ENCODE data around the gene GDF9.
"Not testable (repeated sequence)": the region's sequence is repeated elsewhere in the genome, so short reads cannot be mapped to it uniquely, and the experiment has no call there.

The GDF9 gene

DNA sequence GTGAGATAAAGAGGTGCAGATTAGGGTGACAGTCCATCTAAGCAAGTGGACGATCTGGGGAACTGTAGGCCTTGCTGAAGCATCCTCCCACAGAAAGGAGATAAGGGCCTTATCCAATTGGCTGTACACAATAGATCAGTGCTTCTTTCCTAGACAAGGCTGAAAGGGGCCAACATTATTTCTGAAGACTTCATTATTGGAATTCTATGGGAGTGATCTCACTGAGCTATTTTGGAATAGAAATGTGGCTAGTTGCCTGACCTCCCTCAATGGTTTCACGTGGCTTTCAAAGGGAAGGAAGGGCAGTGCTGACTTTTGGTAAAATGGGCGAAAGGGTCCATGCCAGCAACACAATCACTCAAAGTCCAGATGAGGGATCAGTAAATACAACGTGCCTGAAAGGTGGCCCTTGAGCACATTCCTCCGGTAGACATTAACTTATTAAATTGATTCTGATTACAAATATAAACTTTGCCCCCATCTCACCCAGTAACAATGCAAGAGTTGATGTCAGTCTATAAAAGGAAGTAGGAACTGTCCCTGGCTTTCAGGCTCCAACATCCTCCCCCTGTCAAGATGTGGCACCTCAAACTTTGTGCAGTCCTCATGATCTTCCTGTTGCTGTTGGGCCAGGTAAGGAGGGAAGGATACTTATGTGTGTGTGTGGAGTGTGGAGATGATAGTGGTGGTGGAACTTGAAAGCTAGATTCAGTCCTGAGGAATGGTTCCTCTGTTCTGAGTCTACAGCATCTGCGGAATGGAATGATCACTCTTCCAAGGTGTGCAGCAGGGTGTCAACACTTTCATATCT is 7.1 kb upstream of the GDF9 start, which contains the start of gene LEAP2:
Gene LEAP2, plus strand, starts transcription at position 550 of the 811 bp plus-strand sequence. Its CDS starts 27 bp downstream, at position 577.
- no peak for DNase-seq (ENCODE audit: low read depth)

DNA sequence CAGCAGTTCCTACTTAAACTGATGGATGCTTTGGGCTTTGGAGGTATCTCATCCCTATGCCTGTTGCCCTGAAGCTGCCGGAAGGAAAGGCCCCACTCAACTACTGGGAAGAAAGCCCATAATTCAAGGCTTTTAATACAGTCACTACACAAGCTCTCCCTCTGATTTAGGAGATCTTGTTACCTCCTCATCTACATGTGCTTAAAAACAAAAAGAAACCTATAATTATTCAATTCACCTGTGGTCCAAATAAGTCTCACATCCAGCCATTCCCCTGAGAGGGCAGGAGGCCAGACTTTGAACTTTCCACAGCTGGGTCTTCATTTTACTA is 6.5 kb upstream of the GDF9 start:
- DNase-seq (ENCODE audit: low read depth), result no peak

DNA sequence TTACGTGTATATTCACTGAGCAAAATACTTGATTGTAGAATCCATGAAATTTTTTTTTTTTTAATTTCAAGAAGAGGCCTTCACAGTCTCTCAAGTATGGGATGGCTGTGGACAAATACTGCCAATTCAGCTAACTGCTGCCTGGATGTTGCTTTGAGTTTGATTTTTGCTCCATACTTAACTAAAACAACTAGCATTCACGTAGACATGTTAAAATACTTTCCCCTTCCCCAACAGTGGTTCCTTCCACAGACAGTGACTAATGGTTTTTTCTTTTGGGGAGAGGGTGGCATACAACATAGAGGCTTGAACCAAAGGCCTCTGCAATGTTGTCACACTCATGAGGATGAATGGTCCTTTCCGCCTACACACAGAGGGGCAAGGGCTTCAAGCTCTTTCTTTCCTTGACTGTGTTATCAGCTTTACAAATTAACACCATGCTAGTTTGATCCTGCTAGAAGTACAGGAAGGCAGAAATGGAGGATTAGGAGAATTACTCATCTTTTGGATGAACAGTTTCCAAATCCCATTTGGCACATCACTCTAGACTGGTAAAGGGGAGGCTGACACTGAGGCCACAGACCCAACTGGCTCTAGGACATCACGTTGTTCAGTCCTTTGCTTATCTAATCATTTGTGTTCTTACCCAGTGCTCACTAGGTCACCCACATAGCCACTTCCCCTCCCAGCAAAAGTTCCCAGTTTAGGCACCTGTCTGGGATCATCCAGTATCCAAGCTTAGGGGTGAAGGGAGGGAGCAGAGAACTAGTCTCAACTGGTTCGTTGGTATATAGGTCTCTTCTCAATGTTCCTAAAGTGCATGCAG is 5.4 kb upstream of the GDF9 start:
- DNase-seq (ENCODE audit: low read depth), result no peak

DNA sequence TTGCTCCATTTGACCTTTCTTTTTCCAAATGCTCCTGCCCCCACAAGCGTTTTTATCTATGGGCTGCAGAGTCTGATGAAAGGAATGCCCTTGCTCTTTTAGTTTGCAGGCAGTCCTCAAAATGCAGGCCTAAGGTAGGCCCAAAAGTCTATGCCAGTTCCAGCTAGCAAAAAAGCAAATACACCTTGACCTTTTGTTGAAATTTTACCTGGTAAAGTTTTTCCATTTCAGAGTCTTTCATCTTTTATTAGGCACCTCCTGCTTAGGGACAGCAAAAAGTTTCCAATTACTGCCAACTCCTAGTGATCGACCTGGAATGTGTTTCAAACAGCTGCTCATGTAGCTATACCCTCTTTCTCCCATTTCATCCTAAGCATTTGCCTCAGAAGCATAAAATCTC is 4.5 kb upstream of the GDF9 start:
- DNase-seq (ENCODE audit: low read depth), result no peak

DNA sequence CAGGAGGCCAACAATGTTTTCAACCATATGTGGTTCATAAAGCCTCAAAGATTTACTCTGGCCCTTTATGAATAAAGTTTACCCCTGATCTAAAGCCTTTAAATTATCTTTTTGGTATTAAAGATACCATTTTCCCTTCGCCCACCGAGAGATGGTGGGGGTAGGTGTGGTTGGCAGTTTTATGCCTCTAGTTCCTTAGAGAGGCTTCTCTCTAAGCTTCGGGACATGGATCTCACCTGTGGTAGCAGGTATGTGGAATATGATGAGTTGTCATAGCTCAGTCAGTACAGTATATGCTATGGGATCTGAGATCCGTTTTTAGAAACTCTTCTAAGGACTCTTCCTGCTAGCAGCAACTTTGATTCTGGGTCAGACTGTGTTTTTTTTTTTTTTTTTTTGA is 2.5 kb upstream of the GDF9 start:
- no peak for DNase-seq (ENCODE audit: low read depth)

DNA sequence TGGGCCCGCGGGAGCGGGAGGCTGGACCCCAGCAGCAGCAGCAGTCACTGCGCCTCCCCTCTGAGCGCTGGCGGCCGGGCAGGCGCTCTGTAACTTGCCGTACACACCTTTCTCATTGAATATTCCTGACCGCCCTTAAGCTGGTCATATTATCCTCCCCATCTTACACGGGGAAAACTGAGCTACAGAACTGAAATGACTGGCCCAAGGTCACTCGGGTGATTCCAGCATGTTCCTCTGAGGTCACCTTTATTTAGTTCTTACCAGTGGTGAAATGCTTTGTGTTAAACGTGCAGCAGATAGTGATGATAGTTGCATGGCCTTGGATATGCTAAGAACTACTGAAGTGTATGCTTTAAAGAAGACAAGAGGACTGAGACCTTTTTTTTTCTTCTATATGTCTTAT is 780 bp upstream of the GDF9 start:
- no peak for DNase-seq (ENCODE audit: low read depth)

DNA sequence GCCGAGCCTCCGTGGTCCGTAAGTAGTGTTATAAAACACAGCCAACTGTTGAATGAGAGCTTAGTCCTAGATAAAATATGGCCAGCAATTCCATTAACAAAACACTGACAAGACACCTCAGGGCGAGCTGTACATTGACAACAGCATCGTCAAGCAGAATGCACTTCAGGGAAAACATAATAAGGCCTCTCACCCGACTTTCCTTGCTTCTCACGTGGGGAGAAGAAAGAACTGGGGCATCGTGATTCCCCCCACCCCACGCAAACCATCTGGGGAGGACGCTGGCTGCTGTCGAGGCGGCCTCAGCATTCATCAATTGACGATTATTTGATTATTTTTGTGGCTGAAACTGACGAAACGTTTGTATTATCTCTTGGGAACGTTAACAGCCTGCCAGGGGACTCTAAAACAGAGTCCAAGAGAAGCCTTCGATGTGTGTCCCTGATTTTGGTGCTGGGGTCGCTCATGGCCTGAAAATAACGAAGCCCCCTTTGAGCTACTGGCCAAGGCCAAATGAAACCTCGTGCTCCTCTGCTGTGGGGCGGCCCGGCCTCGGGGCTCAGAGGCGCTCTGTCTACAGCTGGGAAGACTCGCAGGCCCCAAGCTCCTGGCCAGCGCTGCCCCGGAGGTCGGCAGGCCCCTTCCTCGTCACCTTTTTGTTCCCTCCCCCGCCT is 464 bp downstream of the GDF9 start:
- DNase-seq (ENCODE audit: low read depth), result no peak

DNA sequence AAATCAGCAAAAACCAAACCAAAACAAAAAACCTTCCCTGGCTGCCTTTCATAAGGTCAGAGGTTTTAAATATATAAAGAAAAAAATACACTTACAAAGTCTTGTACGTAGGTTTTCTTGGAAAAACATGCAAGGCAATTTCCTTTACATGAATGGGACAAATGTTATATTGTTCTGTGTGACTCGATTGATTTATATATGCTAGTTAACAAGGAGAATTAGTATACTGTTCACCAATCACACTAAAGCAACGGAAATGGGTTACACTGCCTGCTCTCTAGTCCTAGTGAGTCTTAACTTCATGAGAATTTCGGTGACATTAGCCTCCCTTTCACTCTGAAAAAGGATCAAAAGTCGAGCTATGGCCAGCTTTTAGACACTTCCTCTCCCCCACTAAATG is 5.5 kb downstream of the GDF9 start:
- DNase-seq (ENCODE audit: low read depth), result no peak

DNA sequence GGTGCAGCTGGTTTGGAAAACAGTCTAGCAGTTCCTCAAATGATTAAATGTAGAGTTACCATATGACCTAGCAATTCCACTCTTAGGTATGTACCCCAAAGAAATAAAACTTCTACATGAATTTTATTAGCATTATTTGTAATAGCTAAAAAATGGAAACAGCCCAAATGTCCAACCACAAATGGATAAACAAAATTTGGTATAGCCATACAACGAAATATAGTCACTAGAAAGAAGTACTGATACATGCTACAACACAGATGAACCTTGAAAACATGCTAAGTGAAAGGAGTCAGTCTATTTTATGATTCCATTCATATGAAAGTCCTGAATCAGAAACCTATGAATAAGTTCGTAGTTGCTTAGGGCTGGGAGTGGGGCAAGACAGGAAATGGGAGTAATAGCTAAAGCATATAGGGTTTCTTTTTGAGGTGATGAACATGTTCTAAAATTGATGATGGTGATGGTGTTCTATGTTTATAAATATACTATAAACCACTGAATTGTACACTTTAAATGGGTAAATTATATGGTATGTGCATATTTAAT is 6.3 kb downstream of the GDF9 start:
- DNase-seq (ENCODE audit: low read depth), result no peak

DNA sequence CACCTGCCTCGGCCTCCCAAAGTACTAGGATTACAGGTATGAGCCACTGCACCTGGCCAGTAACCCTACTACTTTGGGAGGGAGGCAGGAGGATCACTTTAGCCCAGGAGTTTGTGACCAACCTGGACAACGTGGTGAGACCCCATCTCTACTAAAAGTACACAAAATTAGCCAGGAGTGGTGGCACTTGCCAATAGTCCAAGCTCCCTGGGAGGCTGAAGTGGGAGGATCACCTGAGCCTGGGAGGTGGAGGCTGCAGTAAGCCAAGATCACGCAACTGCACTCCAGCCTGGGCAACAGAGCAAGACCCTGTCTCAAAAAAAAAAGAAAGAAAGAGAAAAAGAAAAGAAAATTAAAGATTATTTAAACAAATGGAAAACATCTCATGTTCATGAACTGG is 10.3 kb downstream of the GDF9 start:
- no peak for DNase-seq (ENCODE audit: low read depth)

DNA sequence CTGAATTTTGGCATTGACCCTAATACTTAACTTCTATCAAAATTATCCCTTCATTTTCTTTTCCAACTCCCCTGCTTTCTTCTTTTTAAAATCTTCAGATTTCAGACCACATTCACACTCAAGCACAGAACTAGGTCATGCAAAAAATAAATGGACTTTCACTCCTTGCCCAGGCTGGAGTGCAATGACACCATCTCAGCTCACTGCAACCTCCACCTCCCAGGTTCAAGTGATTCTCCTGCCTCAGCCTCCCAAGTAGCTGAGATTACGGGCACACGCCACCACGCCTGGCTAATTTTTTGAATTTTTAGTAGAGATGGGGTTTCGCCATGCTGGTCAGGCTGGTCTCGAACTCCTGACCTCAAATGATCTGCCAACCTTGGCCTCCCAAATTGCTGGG is 11.3 kb downstream of the GDF9 start:
- not testable (repeated sequence) for DNase-seq (ENCODE audit: low read depth)

DNA sequence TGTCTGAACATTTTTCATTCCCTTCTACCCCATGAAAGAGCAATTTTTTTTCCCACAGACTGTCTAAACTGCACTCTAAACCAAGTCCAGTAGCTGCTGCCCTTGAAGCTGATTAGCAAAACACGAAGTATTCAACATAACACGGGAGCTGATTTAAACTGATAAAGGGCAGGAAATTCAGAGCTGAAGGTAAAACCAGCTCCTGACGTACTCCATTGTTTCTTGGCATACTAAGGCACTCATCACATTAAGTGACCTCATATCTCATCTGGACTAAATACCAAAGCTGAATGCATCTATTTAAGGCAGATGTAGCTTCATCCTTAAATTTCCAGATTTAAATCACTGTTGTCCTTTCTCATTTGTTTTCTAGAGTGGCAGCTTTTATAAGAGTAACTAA is 12.0 kb downstream of the GDF9 start:
- DNase-seq (ENCODE audit: low read depth), result no peak

DNA sequence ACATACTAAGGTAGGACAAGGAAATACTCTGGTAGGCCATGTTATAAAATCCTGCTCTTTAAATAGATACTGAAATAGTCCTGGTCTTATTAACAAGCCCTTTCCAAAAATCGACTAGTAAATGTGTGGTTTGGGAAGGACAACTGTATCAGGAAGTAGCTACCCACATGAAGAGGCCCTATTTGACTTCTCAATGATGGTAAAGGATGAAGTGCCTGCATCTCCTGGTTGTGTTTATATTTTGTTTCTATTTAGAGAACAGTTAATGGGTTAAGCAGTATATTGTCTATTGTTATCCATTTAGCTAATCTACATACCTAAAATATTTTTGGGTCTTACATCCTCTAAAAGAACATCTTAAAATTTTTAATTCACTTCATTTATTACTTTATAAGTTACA is 12.5 kb downstream of the GDF9 start:
- DNase-seq (ENCODE audit: low read depth), result no peak

DNA sequence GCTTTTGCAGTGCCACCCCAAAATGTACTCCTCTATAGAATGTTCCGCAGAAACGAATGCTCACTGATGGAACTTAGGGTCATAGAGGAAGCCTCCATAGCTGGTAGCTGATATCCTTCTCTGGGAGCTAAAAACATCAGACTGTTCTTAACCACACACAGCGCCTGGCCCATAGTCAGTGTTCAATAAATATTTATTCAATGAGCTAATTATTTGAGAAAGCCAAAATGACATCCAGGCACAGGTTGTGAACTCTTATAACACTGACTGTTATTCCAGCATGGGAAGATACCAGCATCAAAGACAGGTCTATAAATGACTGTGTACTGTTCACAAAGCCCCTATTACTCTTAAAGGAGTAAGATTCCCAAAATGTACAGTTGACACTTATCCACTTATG is 12.9 kb downstream of the GDF9 start:
- DNase-seq (ENCODE audit: low read depth), result no peak

DNA sequence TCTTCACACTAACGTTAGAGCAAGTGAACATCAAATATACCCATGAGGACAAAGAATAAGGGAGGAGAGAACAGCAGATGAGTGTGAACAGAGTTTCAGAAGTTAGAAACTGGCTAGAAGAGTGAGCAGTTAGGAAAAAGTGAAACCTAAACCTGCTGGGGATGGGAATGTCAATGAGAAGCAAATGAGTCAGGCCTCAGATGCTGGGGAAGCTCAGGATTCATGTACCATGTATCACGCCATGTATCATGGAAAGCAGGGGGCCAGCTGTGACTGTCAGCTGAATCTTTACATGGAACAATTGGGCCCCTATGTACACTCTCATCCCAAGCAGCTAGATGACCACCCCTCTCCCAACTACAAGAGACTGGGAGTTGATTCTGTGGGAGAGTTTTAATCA is 16.2 kb downstream of the GDF9 start:
- no peak for DNase-seq (ENCODE audit: low read depth)

DNA sequence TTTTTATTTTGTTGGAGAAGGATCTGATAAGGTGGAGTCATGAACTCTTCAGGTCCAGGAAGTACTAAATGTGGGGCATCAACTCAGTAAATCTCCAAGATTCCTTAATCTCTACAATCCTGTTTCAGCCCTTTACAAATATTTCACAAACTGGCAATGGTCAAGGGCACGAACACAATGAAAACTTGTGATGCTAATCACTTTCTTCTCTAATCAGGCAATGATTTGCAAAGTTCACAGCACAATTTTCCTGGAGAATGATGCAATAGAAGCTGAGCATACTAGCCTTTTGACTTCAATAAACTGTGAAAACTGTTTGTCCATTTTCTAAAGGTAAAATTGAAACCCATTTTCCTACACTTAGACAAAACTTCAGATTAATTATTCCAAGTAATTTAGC is 16.9 kb downstream of the GDF9 start:
- no peak for DNase-seq (ENCODE audit: low read depth)

DNA sequence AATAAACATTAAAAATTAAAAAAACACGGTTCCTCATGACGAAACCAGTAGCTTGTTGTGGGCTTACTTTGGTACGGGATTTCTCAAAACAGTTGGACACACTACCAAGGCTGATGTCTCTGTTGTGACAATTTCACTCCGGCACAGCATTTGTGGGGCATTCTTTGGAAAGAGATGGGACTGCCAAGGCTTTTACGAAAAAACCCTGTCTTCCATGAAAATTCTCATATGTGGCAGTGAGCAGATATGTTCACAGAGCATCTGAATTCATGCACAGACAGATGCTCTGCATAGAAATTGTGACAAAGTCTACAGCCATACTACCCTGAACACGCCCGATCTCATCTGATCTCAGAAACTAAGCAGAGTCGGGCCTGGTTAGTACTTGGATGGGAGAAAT is 18.0 kb downstream of the GDF9 start:
- no peak for DNase-seq (ENCODE audit: low read depth)

DNA sequence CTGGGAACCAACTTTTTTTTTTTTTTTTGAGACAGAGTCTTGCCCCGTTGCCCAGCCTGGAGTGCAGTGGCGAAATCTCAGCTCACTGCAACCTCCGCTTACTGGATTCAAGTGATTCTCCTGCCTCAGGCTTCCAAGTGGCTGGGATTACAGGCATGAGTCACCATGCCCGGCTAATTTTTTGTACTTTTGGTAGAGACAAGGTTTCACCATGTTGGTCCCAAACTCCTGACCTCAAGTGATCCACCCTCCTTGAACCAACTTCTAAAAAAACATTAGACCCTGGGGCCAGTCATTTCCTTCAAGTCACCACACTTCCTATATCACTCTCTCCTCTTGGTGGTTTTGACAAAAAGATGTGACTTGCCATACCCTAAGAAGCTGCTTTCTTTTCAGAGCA is 25.0 kb downstream of the GDF9 start:
- DNase-seq (ENCODE audit: low read depth), result no peak

DNA sequence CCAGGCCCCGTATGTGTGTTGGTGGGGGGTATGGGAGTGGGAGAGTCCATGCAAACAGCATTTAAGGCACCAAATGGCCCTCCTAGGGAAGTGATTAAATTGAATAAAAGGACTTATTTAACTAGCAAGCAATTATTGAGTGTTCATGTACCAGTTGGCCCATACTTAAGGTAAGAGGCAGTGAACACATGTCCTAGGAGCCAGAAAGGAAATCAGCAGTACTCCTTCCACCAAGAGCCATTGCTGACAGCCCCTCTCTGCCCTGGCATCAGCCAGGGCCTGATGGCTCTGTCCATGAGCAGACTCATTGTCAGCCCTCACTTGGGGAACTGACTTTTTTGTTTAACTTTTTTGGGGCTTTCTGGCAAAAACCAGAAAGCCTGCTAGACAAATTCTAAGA is 25.4 kb downstream of the GDF9 start:
- DNase-seq (ENCODE audit: low read depth), result no peak

DNA sequence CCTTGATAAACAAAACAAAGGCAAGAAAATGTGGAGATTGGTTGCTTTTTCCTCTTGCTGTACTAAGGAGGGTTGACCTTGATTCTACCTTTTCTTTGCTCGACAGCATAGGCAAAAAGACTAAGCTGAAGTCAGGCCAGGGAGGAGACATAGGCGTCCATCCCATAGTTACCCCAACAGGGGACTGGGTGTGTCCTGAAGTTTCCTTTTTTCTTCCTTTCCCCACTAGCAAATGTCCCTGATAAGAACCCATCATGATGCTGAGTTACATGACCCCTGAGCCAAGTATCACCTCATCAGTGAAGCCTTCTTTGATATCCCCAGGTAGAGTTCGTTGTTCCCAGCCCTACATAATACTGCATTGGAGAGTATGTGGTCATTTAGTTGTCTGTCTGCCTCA is 26.0 kb downstream of the GDF9 start:
- no peak for DNase-seq (ENCODE audit: low read depth)

DNA sequence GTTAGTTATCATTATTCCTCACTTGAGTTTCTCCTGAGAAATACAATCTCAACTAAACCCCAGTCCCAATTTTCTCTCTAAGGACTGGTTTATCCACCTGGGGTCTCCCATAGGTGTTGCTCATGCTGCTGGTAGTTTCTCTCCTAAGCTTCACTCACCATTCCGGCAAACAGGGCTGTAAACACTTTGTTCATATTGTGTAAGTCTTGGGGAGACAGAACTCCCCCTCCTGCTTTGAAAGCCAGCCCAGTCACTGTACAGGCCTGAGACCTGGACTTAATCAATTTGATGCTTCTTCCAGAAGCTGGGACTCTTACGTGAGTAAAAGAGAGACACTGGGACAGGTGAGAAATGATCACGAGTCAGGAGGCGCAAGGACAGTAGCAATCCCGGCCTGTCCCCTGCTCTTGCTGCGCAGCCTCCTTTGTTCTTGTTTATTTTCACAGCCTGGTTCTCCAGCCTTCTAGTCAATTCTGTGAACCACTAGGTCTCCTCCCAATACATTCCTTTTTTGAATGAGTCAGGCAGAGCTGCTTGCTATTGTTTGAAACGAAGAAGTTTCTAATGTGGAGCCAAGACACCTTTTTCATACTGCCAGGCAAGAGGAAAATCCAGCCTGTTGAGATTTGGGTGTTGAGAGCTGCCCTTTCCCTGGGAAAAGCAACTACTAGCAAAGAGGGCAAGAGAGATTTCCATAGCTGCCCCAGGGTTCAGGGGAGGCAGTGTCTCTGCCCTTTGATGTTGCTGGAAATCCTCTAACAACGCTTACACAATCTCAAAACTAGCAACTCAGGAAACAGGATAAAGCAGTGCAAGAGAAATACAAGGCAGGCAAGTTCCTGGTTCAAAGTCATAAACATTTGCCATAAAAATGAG is 26.6 kb downstream of the GDF9 start:
- no peak for DNase-seq (ENCODE audit: low read depth)

Measured in activated T-cell treated with anti-CD3 and anti-CD28 coated beads for 24 hours (primary cell).